ENCODE measurements around the gene RHOU.
"Not testable (repeated sequence)": the region's sequence is repeated elsewhere in the genome, so short reads cannot be mapped to it uniquely, and the experiment has no call there.

Gene RHOU

DNA sequence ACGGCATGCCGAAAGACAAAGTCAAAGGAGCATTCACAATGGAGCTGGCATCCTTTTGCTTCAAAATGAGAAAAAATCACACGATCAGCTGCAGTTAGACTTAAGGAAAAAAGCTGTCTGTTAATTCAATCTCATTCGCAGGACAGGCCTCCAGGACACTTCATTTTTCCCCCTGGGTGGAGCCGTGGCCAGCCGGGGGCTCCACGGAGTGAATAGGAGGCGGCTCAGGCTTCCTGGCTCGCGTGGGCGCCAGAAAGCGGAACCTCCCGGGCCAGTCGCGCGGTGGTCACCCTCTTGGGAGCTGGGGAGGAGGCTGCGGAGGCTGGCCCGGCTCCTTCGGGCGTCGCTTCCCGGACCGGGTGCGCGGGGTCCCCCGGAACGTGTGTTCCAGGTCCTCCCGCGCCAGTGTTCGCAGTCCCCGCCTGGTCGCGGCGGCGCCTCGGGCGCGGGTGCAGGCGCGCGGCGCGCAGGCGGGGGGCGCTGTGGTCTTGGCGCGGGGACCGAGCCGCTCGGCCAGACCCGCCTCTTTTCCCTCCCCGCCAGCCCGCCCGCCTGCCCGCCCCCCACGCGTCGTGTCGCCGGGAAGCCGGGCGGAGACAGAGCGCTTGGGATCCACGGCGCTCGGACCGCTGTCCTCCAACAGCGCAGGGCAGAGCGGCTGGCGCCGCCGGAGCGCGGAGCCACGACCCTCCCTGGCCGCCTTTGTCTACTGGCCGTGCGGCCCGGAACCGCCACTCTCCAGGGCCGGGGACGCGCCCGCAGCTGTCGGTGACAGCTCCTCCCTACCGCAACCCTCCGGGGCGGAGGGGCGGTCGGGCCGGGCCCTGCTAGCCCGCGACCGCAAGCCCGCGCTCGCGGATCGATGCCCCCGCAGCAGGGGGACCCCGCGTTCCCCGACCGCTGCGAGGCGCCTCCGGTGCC is at the start of gene RHOU:
TSS of gene RHOU (plus strand) at position 599 of the 921 bp plus-strand sequence. CDS start at position 863, 264 bp downstream.
- DNase-seq = peak; percentile 25

DNA sequence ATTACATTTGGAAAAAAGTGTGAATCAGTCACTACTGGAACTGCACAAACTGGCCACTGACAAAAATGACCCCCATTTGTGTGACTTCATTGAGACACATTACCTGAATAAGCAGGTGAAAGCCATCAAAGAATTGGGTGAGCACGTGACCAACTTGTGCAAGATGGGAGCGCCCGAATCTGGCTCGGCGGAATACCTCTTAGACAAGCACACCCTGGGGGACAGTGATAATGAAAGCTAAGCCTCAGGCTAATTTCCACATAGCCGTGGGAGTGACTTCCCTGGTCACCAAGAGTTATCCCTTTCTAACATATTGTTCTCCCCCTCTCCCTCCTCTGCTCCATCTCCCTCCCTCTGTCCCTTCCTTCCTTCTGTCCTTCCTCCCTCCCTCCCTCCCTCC is 47.7 kb upstream of the RHOU start:
- no peak for DNase-seq

DNA sequence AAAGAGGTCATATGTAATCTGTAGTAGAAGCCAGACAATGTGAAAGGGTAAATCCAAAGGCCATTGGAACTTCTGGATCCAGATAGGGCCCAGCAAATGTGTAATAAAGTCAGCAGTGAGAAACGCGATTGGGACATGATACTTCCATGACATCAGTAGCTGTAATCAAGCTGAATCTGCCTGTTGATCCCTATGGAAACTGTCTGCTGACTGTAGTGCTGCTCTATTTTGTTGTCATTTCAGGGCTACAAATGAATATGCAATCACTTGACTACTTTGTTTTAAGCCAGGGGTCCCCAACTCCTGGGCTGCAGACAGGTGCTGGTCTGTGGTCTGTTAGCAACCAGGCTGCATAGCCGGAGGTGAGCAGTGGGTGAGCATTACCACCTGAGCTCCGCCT is 46.0 kb upstream of the RHOU start:
- no peak for DNase-seq

DNA sequence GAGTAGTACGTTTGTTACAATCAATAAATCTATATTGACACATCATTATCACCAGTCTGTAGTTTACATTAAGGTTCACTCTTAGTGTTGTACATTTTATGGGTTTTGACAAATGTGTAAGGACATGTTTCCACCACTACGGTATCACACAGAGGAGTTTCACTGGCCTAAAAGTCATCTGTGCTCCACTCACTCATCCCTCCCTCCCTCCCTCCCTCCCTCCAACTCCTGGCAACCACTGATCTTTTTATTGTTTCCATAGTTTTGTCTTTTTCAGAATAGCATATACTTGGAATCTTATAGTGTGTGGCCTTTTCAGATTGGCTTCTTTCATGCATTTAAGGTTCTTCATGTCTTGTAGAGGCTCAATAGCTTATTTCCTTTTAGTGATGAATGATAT is 44.1 kb upstream of the RHOU start:
- DNase-seq = no peak

DNA sequence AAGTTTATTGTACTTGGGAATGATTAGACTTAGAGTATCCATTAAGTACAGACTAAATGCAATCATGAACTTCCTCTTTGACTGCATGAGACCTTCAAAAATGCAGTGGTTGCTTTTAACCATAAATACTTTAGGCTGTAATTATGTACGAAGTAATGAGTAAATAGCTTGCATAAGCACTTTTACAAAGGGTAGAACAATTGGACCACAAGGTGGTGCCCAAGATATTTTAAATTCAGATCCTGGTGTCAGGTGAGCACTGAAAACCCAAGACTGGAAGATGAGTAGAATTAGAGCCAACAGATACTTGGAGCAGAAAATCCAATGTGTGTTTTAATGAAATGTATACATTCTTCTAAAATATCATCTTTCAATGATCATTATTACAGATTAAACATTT is 43.4 kb upstream of the RHOU start:
- no peak for DNase-seq

DNA sequence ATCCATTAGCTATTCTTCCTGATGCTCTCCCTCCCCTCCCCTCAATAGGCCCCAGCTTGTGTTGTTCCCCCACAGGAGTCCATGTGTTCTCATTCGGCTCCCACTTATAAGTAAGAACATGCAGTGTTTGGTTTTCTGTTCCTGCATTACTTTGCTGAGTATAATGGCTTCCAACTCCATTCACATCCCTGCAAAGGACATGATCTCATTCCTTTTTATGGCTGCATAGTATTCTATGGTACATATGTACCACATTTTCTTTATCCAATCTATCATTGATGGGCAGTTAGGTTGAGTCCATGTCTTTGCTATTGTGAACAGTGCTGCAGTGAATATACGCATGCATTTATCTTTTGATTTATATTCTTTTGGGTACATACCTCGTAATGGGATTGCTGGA is 40.8 kb upstream of the RHOU start:
- not testable (repeated sequence) for DNase-seq

DNA sequence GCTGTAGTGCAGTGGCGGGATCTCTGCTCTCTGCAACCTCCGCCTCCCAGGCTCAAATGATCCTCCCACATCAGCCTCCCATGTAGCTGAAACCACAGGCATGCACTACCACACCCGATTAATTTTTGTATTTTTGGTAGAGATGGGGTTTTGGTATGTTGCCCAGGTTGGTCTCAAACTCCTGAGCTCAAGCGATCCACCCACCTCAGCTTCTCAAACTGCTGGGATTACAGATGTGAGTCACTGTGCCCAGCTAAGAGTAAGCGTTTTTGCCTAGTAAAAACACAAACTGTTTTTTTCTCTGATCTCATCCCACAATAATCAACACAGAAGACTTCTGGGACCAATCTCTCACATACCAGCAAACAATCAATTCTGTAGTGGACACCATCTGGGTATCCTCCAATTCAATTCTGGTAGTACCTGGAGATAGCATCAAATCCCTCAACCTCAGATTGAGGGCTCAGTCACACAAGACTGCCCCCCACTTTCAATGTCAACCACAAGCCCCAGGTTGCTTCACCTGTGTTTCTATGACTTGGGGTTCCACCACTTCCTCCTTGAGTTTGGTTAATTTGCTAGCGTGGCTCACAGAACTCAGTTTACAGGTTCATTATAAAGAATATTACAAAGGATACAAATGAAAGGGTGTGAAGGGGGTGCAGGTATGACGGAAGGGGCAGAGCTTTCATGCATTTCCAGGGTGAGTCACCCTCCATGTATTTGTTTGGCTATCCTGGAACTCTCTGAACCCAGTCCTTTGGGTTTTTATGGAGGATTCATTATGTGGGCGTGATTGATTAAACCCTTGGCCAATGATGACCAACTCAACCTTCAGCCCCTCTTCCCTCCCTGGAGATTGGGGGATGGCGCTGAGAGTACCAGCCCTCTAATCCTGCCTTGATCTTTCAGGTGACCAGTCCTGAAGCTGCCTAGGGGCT is 40.0 kb upstream of the RHOU start:
- DNase-seq = no peak

DNA sequence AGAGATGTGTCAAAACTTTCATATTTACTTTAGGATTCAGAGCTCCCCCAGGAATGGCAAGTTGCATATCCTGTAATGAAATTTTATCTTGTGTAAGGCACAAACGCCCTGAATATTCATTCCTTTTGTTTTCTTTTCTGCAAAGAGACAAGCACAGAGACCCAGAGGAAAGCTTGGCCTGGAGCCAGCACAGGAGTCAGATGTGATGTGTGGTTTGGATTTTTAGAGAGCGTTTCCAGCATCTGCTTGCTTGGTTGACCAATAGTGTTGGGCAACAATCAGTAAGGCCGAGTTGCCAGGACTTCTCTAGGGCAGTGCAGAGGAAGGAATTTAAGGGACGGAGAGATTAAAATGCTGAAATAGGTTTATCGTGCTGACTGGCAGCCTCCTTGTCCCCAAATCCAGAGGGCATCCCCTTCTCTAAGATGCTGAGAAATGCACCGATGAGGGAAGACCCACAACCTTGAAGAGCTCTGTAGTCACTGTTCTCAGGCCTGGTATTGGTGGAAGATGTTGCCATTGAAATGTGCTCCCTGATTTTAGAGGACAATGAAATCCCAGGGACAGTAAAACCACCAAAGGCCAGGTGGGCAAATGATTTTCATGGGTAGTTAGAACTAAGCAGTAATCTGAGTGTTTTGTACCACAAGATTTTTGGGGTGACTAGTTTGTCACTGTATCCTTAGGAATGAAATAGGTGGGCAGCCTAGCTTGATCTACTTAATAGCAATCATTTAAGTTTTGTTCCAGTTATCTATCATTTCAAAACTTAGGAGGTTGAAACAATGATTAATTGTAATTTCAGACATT is 37.9 kb upstream of the RHOU start:
- peak; percentile 64 for DNase-seq

DNA sequence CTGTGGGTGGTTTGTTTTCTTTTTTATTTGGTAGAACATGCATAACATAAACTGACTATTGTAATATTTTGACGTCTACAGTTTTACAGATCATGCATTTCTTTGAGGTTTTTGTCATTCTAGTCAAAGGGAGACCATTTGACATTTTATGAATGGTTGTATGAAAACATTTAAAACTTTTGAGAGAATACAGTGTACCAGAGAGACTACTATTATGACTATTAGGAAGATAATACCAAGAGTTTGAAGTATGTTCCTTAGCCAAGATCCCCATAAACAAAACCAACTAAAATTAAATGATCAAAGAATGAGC is 37.3 kb upstream of the RHOU start:
- no peak for DNase-seq

DNA sequence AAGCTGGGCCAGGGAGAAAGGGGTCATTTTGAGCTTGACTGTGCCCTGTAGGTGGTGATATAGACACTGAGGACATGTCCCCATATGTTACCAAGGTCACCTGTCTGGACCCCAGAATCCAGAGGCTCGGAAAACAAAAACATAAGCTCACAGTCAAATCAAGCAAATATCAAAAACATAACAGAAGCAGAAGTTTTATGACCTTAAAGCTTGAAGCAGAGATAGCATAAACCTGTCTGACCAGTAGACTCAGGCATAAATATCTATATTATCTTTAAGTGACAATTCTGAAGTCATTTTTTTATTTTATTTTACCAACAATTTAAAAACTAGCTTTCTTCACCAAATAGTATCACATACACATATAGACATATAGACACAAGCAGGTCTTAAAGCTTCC is 32.8 kb upstream of the RHOU start:
- DNase-seq = no peak

DNA sequence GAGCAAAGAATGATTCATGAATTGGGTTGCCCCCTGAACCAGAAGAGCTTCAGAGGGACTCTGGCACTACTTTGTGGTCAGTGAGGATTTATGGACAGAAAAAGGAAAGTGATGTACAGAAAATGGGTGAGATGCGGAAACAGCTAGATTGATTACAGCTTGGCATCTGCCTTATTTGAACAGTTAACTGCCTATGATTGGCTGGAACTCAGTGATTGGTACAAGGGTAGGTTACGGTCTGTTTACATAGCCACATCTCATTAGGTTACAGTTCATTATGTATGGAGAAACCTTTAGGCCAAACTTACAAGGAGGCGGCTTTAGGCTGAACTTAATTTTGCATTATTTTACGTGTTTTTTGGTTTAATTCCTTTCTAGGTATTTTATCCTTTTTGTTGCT is 29.0 kb upstream of the RHOU start:
- no peak for DNase-seq

DNA sequence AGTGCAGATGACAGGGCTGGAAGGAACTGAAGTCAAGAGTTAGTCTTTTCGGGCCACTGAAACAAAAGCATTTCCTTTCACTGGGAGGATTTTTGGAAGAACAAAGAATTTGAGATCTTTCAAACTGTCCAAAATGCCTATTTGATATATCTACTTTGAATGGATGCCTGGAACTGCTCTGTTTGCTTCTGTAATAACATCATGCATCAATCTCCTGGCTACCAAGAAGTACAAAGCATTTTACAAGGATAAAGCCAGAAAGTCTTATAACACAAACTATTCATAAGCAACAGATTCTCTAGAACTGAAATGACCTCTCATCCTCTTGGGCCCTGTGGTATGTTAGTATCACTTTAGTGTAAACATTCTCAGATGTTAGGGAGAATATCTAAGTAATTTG is 18.2 kb upstream of the RHOU start:
- no peak for DNase-seq

DNA sequence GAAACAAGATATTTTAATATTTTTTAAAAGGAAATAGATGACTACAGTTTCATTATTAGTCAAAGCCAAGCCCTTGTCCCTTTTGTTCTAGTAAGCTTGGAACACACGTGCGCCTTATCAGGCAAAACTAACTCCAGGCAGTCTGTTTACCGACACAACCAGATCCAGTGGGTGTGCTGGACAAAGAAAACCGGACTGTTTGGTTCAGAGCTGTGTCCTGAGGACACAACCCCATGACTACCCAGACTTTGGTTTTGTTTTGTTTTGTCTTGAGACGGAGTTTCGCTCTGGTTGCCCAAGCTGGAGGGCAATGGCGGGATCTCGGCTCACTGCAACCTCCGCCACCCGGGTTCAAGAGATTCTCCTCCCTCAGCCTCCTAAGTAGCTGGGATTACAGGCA is 13.9 kb upstream of the RHOU start:
- no peak for DNase-seq

DNA sequence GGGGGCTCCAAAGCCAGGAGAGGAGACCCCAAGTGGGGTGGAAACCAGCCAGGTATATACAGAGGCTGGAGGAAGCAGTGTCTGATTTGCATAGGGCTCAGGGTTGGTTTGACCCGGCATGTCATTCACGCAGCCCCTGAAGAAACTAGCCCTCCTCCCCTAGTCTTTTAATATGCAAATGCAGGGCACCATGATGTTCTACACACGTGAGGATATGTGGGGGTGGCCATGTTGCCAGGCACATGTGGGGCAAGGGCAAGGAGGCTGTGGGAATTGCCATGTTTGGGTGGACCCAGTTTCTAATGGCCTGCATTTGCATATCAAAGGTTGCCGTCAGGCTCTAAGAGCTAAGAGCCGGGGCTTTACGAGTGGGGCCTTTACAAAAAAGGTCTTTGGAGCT is 12.0 kb upstream of the RHOU start:
- DNase-seq = no peak

DNA sequence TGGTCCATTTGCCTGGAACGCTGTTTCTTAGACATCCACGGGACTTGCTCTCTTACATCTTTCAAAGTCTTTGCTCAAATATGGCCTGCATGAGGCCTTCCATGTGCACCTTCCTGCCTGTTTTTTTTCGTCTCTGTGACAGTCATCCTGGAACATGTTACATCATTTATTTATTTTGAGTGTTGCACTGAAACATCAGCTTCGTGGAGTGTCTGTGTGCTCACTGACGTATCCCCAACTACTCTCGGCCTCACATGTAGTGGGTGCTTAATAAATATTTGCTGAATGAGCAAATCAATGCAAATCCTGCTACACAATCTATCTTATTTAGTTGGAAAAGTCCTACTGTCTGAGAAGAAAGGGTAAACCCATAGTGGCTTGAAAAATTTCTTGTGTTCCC is 11.4 kb upstream of the RHOU start:
- DNase-seq = no peak

DNA sequence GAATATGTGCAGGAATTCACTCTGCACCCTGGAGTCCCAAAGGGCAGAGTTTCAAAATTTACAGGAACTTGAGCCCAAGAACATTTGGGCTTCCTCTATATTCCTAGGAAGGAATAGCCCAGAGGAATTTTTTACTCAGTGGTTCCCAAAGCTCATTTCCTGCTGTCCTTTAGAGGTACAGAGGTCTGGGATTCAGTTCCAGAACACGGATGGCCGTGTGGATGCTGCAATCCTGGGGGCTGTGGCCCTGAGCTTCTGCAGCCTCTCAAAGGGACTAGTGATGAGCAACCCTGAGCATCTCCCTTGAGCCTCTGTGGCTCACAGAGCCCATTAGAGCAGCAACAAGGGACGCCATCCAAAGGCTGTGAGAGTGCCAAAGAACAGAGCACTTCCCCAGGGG is 10.1 kb upstream of the RHOU start:
- no peak for DNase-seq

DNA sequence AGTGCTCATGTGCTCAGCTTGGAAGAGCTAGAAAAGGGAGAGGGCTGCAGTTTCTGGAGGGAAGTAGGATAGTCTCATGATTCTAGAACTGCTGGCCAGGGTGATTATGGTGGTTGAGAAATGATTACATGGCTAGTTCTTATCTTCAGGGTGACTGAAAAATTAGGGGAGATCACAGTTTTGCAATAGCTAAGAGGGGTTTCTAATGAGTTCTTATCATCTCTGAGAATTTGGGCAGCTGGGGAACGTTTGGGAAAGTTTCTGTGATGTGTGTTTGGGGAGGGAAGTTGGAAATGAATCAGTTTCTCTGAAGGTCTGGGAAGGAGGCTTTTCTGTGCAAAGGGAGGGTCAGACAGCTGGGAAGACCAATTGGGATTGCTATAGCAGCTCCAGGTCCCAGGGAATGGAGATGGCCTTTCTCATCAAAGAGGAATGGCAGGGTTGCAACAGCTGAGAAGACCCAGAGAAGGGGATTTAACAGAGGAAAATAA is 7.6 kb upstream of the RHOU start:
- DNase-seq = no peak

DNA sequence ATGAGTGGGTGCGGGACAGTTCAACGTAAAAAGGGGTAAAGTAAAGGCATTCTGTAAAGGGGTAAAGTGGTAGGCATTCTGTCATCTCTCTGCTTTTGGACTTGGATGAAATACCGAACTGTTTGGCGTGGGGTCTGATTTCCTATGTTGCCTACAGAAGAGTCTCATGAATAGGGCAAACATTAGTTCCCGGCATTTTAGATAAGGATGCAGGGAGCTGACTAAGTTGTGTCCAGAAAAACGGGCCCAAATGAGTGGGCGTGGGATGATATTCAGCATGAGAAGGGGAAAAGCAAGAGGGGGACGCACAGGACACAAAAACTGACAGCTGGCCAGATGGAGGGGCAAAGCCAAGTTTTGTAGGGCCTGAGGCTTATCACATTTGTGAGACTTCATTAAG is 2.9 kb upstream of the RHOU start:
- DNase-seq = no peak

DNA sequence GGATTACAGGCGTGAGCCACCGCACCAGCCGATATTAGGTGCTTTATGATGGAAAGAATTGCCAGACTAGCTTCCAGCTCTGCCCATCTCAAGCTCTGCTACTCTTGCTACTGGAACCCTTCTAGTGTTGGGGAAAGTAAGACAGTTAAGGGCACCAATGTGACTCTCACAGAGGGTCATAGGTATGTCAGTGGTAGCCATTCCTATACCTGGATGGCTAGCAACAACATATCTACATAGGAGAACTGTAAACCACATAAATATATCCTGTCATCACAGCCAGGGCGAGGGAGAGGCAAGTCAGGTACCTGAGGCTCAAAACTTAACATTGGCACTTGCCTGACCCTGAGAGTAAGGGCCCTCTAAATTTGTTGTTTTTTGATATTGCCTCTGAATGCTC is 1.7 kb upstream of the RHOU start:
- DNase-seq = no peak

DNA sequence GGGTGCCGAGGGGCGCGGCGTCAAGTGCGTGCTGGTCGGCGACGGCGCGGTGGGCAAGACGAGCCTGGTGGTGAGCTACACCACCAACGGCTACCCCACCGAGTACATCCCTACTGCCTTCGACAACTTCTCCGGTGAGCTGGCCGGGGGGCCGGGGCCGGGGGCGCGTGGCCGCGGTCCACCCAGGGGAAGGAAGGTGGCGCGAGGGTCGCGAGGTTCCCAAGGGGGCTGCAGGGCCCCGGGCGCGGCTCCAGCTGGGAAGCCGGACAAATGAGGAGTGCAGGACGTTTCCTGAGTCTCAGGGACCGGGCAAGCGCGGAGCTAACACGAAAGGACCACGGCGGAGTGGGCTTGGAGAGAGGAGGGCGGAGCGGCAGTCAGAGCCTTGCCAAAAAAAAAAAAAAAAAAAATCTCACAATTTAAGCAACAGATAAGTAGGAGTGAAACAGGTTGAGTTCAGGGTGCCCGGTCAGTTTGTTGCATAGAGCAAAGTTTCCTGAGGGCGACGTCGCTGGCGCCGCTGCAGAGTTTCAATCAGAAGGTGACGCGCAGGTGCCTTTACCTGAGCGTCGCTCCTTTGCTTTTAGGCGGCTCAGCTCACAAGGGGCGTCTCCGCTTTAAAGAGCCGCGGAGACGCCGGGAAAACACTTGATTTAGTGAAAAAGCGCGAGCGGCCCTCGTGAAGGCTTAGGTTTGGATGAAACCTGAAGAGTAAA is 750 bp downstream of the RHOU start:
- DNase-seq = no peak

DNA sequence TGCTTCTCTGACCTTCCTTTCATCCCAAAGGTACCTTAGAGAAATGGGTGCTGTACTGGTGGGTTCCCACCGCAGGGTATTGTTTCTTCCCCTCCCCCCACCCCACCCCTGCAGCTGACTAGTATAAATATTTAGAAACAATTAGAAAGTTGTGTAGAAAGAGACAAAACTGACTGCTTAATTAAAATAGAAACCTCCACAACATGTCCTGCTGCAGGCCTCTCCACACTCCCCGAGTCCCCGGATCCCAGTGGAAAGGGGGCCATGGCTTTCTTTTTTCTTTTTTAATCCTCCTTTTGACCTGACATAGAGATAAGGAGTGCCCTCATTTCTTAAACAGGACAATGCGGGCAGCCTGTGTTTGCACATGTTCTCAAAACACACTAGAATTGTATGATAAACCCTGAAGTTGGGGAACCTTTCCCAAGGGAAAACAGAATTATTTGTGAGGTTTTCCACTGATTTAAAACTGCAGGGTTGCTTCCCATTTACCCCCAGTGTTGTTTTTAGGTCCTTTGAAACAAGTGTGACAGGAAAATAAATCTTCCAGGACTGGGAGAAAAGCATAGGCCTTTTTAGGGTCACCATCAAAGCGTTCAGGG is 1.7 kb downstream of the RHOU start:
- DNase-seq = no peak

DNA sequence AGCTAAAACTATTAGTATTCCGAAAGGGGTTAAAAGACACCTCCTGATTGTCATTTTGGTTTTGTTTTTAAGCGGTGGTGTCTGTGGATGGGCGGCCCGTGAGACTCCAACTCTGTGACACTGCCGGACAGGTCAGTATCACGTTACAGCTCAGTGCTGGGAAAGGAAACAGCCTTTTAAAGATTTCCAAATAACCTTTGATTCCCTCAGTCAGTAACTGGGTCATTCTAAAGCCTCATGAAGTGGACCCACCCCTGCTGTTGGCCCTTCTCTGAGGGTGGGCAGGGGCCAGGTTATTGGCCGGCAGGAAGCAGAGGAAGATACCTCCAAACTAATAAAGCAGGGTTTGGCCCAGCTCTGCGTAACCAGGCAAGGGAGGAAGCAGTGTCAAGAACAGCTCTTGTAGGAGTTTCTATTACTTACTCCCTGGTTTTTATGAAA is 2.3 kb downstream of the RHOU start:
- DNase-seq = no peak
